ENCODE results near the gene PSPN. TPM values are rescaled to one million over a fixed set of nuclear protein-coding genes. Genes with fewer than 3 reads are reported as not detected.

The PSPN gene
- 1 to 10 TPM in 3 of 4 donors, under 1 TPM in 1; 0.83 to 5.2 (median 2.2) TPM for total RNA-seq

GRCh38 chr19:6375411-6376010 lies at the start of gene PSPN:
PSPN (minus strand) TSS chr19:6375933; CDS start chr19:6375849, 84 bp downstream.
- peaks cover 0 to 32% (median 0%) of the 10 kb centered on the region in 3 donors for H3K36me3 ChIP-seq
- no peak within 1 kb of the TSS for H3K4me3 ChIP-seq
- TF ChIP-seq CTCF (IDR thresholded peaks at IDR 0.05) (no peak), POLR2A (IDR thresholded peaks at IDR 0.05) (no peak)
- H3K27me3 ChIP-seq: no peaks in the 10 kb centered on the region
- H3K4me1 ChIP-seq: peaks cover 0 to 15% (median 0%) of the 10 kb centered on the region in 4 donors
- DNase-seq: no peak
- H3K27ac ChIP-seq: no peak within 1 kb of the TSS
- H3K9me3 ChIP-seq: no peaks in the 10 kb centered on the region

- Histone ChIP-seq H3K36me3 (peaks cover 0 to 19% (median 0%) of the 10 kb centered on the region in 3 donors), H3K4me3 (peak overlapping the region; percentile 37 to 95 (median 74)), H3K9me3 (no peaks in the 10 kb centered on the region), H3K27me3 (no peaks in the 10 kb centered on the region), H3K27ac (peak overlapping the region; percentile 77 to 82 (median 80)), H3K4me1 (peaks cover 0 to 22% (median 9%) of the 10 kb centered on the region in 4 donors)
- DNase-seq: peak; percentile 98 to 100 (median 99)
- TF ChIP-seq CTCF (IDR thresholded peaks at IDR 0.05) (no peak), POLR2A (IDR thresholded peaks at IDR 0.05) (no peak)
Measured at GRCh38 chr19:6424939-6425731, 49.4 kb upstream of the PSPN start.

- peak within 1 kb of the TSS; percentile 77 to 82 (median 80) for H3K27ac ChIP-seq
- no peak for DNase-seq
Measured at GRCh38 chr19:6424195-6424938, 48.6 kb upstream of the PSPN start, which contains the start of gene KHSRP. KHSRP (minus strand) TSS chr19:6424811; CDS start chr19:6424701, 110 bp downstream.

GRCh38 chr19:6423499-6424194 lies 47.9 kb upstream of the PSPN start:
- H3K27ac ChIP-seq: peak overlapping the region; percentile 30 to 82 (median 78)
- no peaks in the 10 kb centered on the region for H3K9me3 ChIP-seq
- DNase-seq: peak in 1 of 3 donors; percentile 62
- H3K36me3 ChIP-seq: peaks cover 0 to 34% (median 0%) of the 10 kb centered on the region in 3 donors
- H3K4me1 ChIP-seq: peaks cover 0 to 22% (median 9%) of the 10 kb centered on the region in 4 donors
- peak overlapping the region; percentile 65 to 95 (median 84) for H3K4me3 ChIP-seq
- H3K27me3 ChIP-seq: no peaks in the 10 kb centered on the region
- no peak for TF ChIP-seq POLR2A (IDR thresholded peaks at IDR 0.05)
- TF ChIP-seq CTCF (IDR thresholded peaks at IDR 0.05): no peak

More at GRCh38 chr19:6424195-6424938, 48.6 kb upstream of the PSPN start, which contains the start of gene KHSRP:
- H3K9me3 ChIP-seq: no peaks in the 10 kb centered on the region
- peaks cover 0 to 27% (median 0%) of the 10 kb centered on the region in 3 donors for H3K36me3 ChIP-seq
- H3K27me3 ChIP-seq: no peaks in the 10 kb centered on the region
- peak within 1 kb of the TSS; percentile 65 to 95 (median 84) for H3K4me3 ChIP-seq
- TF ChIP-seq POLR2A (IDR thresholded peaks at IDR 0.05) (peak; percentile 67 to 72), CTCF (IDR thresholded peaks at IDR 0.05) (no peak)
- H3K4me1 ChIP-seq: peaks cover 0 to 22% (median 9%) of the 10 kb centered on the region in 4 donors
